GM12878 (cell line): Measurements from ENCODE around the gene HIBCH. TPM values are rescaled to one million over a fixed set of nuclear protein-coding genes. Genes with fewer than 3 reads are reported as not detected.

Source experiments
- ATAC-seq: fragments of 200-7000 bp; cut with Tn5 transposase; 3 replicates; pipeline ENCODE4 v1.9.1; 2020; ENCODE audit warnings: mild to moderate bottlenecking, moderate library complexity
- BruUV-seq: library from RNA; stranded (reverse); fragments of 400-500 nt; replicated peaks from 2 replicates; lab custom pipeline; 2021; lab: Mats Ljungman, UMichigan
- CTCF ChIA-PET: fragments of 300-600 bp; sonication (Branson Sonifier 250); formaldehyde crosslinking; extraction: SDS; loops from one replicate; lab custom pipeline; 2021; ENCODE audit warnings: inconsistent platforms; lab: Yijun Ruan, JAX
- POLR2A ChIA-PET: fragments of 350-600 bp; formaldehyde crosslinking; extraction: SDS; loops from one replicate; lab custom pipeline; 2021; ENCODE audit warnings: inconsistent platforms; lab: Charles Lee
- RAD21 ChIA-PET: fragments of 300-600 bp; sonication (Branson Sonifier 250); formaldehyde crosslinking; loops from one replicate; lab custom pipeline; 2023; ENCODE audit warnings: antibody characterized with exemption; ENCODE audit not compliant: unreplicated experiment; lab: Charles Lee
- SMC1A ChIA-PET: fragments of 300-600 bp; sonication (Branson Sonifier 250); formaldehyde crosslinking; loops from one replicate; lab custom pipeline; 2023; ENCODE audit not compliant: unreplicated experiment, uncharacterized antibody; lab: Charles Lee
- DNase-seq: peaks from one replicate; pipeline ENCODE4 v3.0.0-alpha.2; 2011; ENCODE audit warnings: low read depth, low spot score
- FAIRE-seq: peaks from 3 replicates; lab custom pipeline; 2011; peaks lifted over from hg19 to GRCh38; lab: Jason Lieb, UNC
- H2AFZ ChIP-seq: 2 replicates; pipeline ENCODE4 v1.6.0; 2011; ENCODE audit warnings: low read depth, low read length, control low read depth; ENCODE audit not compliant: control insufficient read depth
- H3K27ac ChIP-seq: 2 replicates; pipeline ENCODE4 v1.5.1; 2011; ENCODE audit warnings: control low read depth; ENCODE audit not compliant: control insufficient read depth, insufficient read depth
- H3K27me3 ChIP-seq, 2 experiments: replicated peaks in 1 of 2; 2 replicates each; pipeline versions ENCODE4 v1.6.0 to v1.6.1; 2011; ENCODE audit warnings: low read length in 1 of 2; ENCODE audit not compliant: control insufficient read depth in 2 of 2, insufficient read depth in 2 of 2
- H3K36me3 ChIP-seq, 2 experiments: 2 replicates each; pipeline ENCODE4 v1.5.1; 2011; ENCODE audit warnings: low read length in 1 of 2; ENCODE audit not compliant: control insufficient read depth in 2 of 2, insufficient read depth in 2 of 2
- H3K4me1 ChIP-seq: 2 replicates; pipeline ENCODE4 v1.6.1; 2011; ENCODE audit warnings: mild to moderate bottlenecking, low read length, moderate library complexity, mixed read lengths; ENCODE audit not compliant: control insufficient read depth, insufficient read depth
- H3K4me2 ChIP-seq: 2 replicates; pipeline ENCODE4 v1.6.0; 2011; ENCODE audit warnings: control low read depth; ENCODE audit not compliant: control insufficient read depth, insufficient read depth
- H3K4me3 ChIP-seq: fragments of 200-600 bp; sonication (generic); 2 replicates; pipeline ENCODE4 v1.5.1; 2016
- H3K79me2 ChIP-seq: 2 replicates; pipeline ENCODE4 v1.6.0; 2011; ENCODE audit warnings: low read length; ENCODE audit not compliant: control insufficient read depth, insufficient read depth
- H3K9ac ChIP-seq: 2 replicates; pipeline ENCODE4 v1.8.0; 2011; ENCODE audit warnings: low read length, control low read depth, mixed read lengths; ENCODE audit not compliant: control insufficient read depth, insufficient read depth
- H3K9me3 ChIP-seq: replicated peaks from 3 replicates; pipeline ENCODE4 v1.5.1; 2011; ENCODE audit warnings: mild to moderate bottlenecking, low read length; ENCODE audit not compliant: control insufficient read depth, insufficient read depth
- H4K20me1 ChIP-seq: 2 replicates; pipeline ENCODE4 v1.6.0; 2011; ENCODE audit not compliant: control insufficient read depth, insufficient read depth
- CEBPB ChIP-seq, 2 experiments: fragments of 150-350 bp in 1 of 2; IDR thresholded peaks; 2 replicates each; pipeline ENCODE4 v1.6.1; 2012 to 2014; ENCODE audit warnings: low read depth in 2 of 2, low read length in 2 of 2, borderline replicate concordance in 1 of 2, inconsistent platforms in 1 of 2
- IRF5 ChIP-seq: fragments of 450-650 bp; IDR thresholded peaks from 2 replicates; pipeline ENCODE4 v1.6.1; 2017; ENCODE audit warnings: borderline replicate concordance
- RAD51 ChIP-seq: fragments of 450-650 bp; IDR thresholded peaks from 2 replicates; pipeline ENCODE4 v1.6.1; 2016; ENCODE audit warnings: moderate library complexity, mild to moderate bottlenecking, inconsistent platforms
- ZNF24 ChIP-seq: fragments of 450-650 bp; IDR thresholded peaks from 2 replicates; pipeline ENCODE4 v1.6.1; 2017; ENCODE audit warnings: antibody characterized with exemption, mild to moderate bottlenecking
- WGBS: methylation state at CpG from one replicate; pipeline ENCODE4 v1.1.6; 2016; ENCODE audit warnings: low lambda C conversion rate; ENCODE audit not compliant: insufficient replicate concordance, insufficient coverage; ENCODE audit errors: missing lambda C conversion rate; 5-methylcytosine and 5-hydroxymethylcytosine counted together
- in situ Hi-C: fragments of 300-500 bp; cut with MboI; formaldehyde crosslinking; loops from 9 replicates; pipeline ENCODE4 v1.14.3; 2018; ENCODE audit warnings: mixed read lengths
- intact Hi-C: fragments of 100-400 bp; cut with micrococcal nuclease; formaldehyde crosslinking; loops from one replicate; pipeline ENCODE4 v1.14.2; 2022; ENCODE audit not compliant: unreplicated experiment
- polyA plus RNA-seq, 11 experiments: library from polyadenylated mRNA; depleted of rRNA in 4 of 11; unstranded in 6 of 11; stranded (reverse) in 5 of 11; fragments of >200 nt; fragmentation: Nextera tagmentation in 4 of 11; fragmentation: Illumina TruSeq in 1 of 11; extraction: Ambion mirVana in 4 of 11; extraction: Trizol in 1 of 11; gene quantifications; 1 replicate in 1 of 11; 2 replicates in 10 of 11; pipeline versions ENCODE4 v1.2.1 to v1.2.3, GENCODE V29; 2011 to 2016; ENCODE audit warnings: inconsistent platforms in 2 of 11, missing spikeins in 2 of 11, low read depth in 1 of 11
- total RNA-seq, 4 experiments: library from RNA; depleted of rRNA in 3 of 4; stranded (reverse); fragments of >200 nt in 3 of 4; fragmentation: Illumina TruSeq in 1 of 4; extraction: Trizol in 1 of 4; gene quantifications; 2 replicates each; pipeline versions ENCODE4 v1.2.1 to v1.2.3, GENCODE V29; 2013 to 2021

HIBCH gene
- total and polyA plus RNA-seq, 10 of the 15 experiments (the other 5 are each of a cell fraction or from before 2014, with no cell fraction given), result 22.3 to 81.0 (median 37.4) TPM

- CTCF ChIA-PET, result interaction anchor here (0.6 to 2.4 kb wide), 8 partner anchors 15 to 278 kb away, joined by 3 to 15 read pairs (median 4); partner anchors contain the start of gene INPP1
- no peak for ATAC-seq
- Histone ChIP-seq H3K36me3 (0 out of 4 replicates have a peak, but pooled peaks cover 0 to 2% of the 10 kb centered on the region in 2 experiments), H3K27me3 (no peaks in the 10 kb centered on the region), H3K79me2 (no peaks in the 10 kb centered on the region), H3K27ac (no peak overlapping the region)
- intact Hi-C loops, result no loop called here
- TF ChIP-seq IRF5 (no peak), CEBPB (IDR thresholded peaks at IDR 0.05; ENCODE audit: borderline replicate concordance in 1 of 2, low read depth in 2 of 2, low read length in 2 of 2) (no peak), ZNF24 (no peak), RAD51 (no peak)
- TF ChIP-seq, all 136 proteins: peak for 0
- BruUV-seq, result no TSS peak
- Histone ChIP-seq H3K9ac (no peak overlapping the region), H2AFZ (no peak overlapping the region), H3K4me1 (no peaks in the 10 kb centered on the region), H3K4me3 (no peak overlapping the region), H4K20me1 (no peaks in the 10 kb centered on the region), H3K4me2 (no peak overlapping the region), H3K9me3 (no peaks in the 10 kb centered on the region)
- ChIA-PET RAD21 (interaction anchor here (0.9 to 2.5 kb wide), 3 partner anchors 22 to 278 kb away, joined by 3 to 12 read pairs (median 4); a partner anchor contains a TSS), POLR2A (interaction anchor here (0.6 to 2.2 kb wide), 2 partner anchors 22 to 186 kb away, joined by 3 to 8 read pairs; no protein-coding TSS in a partner anchor), SMC1A (interaction anchor here (0.6 to 2.1 kb wide), 8 partner anchors 8 to 1135 kb away, joined by 3 to 10 read pairs (median 4); no protein-coding TSS in a partner anchor)
- in situ Hi-C loops, result no loop called here
- 87% methylated on average over 4 of the region's 4 CpGs for WGBS
- DNase-seq (no peak), FAIRE-seq (no peak)
Observed at GRCh38 chr2:190367091-190367490, 47.5 kb upstream of the HIBCH start.
